Hepatic stellate cell (primary cell): ENCODE measurements around the gene NEURL2.
"Not testable (repeated sequence)": the region's sequence is repeated elsewhere in the genome, so short reads cannot be mapped to it uniquely, and the experiment has no call there.

ENCODE experiments used
- DNase-seq: peaks from one replicate; pipeline ENCODE4 v3.0.0; 2011; ENCODE audit warnings: low spot score

NEURL2 gene

GRCh38 chr20:45899046-45899835 is 8.2 kb upstream of the NEURL2 start:
- no peak for DNase-seq

- no peak for DNase-seq
Measured at GRCh38 chr20:45898285-45898684, 7.3 kb upstream of the NEURL2 start.

- DNase-seq, result no peak
Measured at GRCh38 chr20:45897692-45898091, 6.7 kb upstream of the NEURL2 start.

- DNase-seq, result no peak
Measured at GRCh38 chr20:45897289-45897688, 6.3 kb upstream of the NEURL2 start.

- DNase-seq, result no peak
Measured at GRCh38 chr20:45896641-45897161, 5.7 kb upstream of the NEURL2 start.

- no peak for DNase-seq
Measured at GRCh38 chr20:45894797-45895196, 3.8 kb upstream of the NEURL2 start.

- no peak for DNase-seq
Measured at GRCh38 chr20:45893831-45894230, 2.8 kb upstream of the NEURL2 start.

- DNase-seq, result no peak
Measured at GRCh38 chr20:45892828-45893500, 2.0 kb upstream of the NEURL2 start.

- peak; percentile 84 for DNase-seq
Measured at GRCh38 chr20:45892049-45892825, 1.2 kb upstream of the NEURL2 start.

GRCh38 chr20:45890077-45890984 is 677 bp downstream of the NEURL2 start:
- peak; percentile 91 for DNase-seq

- no peak for DNase-seq
Measured at GRCh38 chr20:45888681-45889080, 2.3 kb downstream of the NEURL2 start.

GRCh38 chr20:45887346-45887715 is 3.7 kb downstream of the NEURL2 start, which contains the start of gene SPATA25:
Gene SPATA25, minus strand, starts transcription at chr20:45887622. Its CDS starts 32 bp downstream, at chr20:45887590.
- no peak for DNase-seq

GRCh38 chr20:45886590-45887345 is 4.2 kb downstream of the NEURL2 start:
- DNase-seq, result no peak

- DNase-seq, result no peak
Measured at GRCh38 chr20:45883100-45883469, 7.9 kb downstream of the NEURL2 start.

GRCh38 chr20:45882469-45883099 is 8.4 kb downstream of the NEURL2 start:
- DNase-seq, result no peak

GRCh38 chr20:45880988-45881788 is 9.8 kb downstream of the NEURL2 start, which contains the start of gene ZSWIM1:
Gene ZSWIM1, plus strand, starts transcription at chr20:45881227. Its CDS starts 1,366 bp downstream, at chr20:45882593.
- peak; percentile 100 for DNase-seq

GRCh38 chr20:45878076-45878761 is 12.8 kb downstream of the NEURL2 start:
- DNase-seq, result no peak

- no peak for DNase-seq
Measured at GRCh38 chr20:45874576-45874975, 16.4 kb downstream of the NEURL2 start.

GRCh38 chr20:45874104-45874481 is 16.9 kb downstream of the NEURL2 start:
- not testable (repeated sequence) for DNase-seq
